GM18507 (cell line): ENCODE data around the gene TNK2.
"Not testable (repeated sequence)": the region's sequence is repeated elsewhere in the genome, so short reads cannot be mapped to it uniquely, and the experiment has no call there.

Experiments
- DNase-seq: peaks from one replicate; pipeline ENCODE4 v3.0.0; 2011; ENCODE audit warnings: low read depth; ENCODE audit not compliant: insufficient read length; ENCODE audit errors: extremely low spot score
- FAIRE-seq: peaks from 2 replicates; lab custom pipeline; 2011; peaks lifted over from hg19 to GRCh38; lab: Jason Lieb, UNC

TNK2 gene

GRCh38 chr3:195907934-195908693 is at the start of gene TNK2:
TSS of gene TNK2 (minus strand) at chr3:195908551. CDS start at chr3:195888588, 19,963 bp downstream.
- no peak for DNase-seq
- peak; percentile 81 for FAIRE-seq

GRCh38 chr3:195956577-195956976 is 48.2 kb upstream of the TNK2 start:
- FAIRE-seq, result no peak
- no peak for DNase-seq

- not testable (repeated sequence) for DNase-seq, FAIRE-seq
Observed at GRCh38 chr3:195955416-195955841, 47.1 kb upstream of the TNK2 start.

GRCh38 chr3:195954752-195955119 is 46.4 kb upstream of the TNK2 start:
- DNase-seq, FAIRE-seq: not testable (repeated sequence)

GRCh38 chr3:195954052-195954751 is 45.9 kb upstream of the TNK2 start:
- not testable (repeated sequence) for FAIRE-seq
- peak; percentile 67 for DNase-seq

GRCh38 chr3:195952590-195952989 is 44.2 kb upstream of the TNK2 start:
- FAIRE-seq, DNase-seq: not testable (repeated sequence)

- not testable (repeated sequence) for FAIRE-seq, DNase-seq
Observed at GRCh38 chr3:195951443-195952177, 43.3 kb upstream of the TNK2 start.

- DNase-seq, FAIRE-seq: not testable (repeated sequence)
Observed at GRCh38 chr3:195950731-195951130, 42.4 kb upstream of the TNK2 start.

- FAIRE-seq, DNase-seq: not testable (repeated sequence)
Observed at GRCh38 chr3:195950164-195950563, 41.8 kb upstream of the TNK2 start.

GRCh38 chr3:195946910-195947699 is 38.8 kb upstream of the TNK2 start:
- FAIRE-seq, DNase-seq: not testable (repeated sequence)

GRCh38 chr3:195941265-195941815 is 33.0 kb upstream of the TNK2 start:
- FAIRE-seq, DNase-seq: not testable (repeated sequence)

GRCh38 chr3:195940806-195941205 is 32.5 kb upstream of the TNK2 start:
- not testable (repeated sequence) for DNase-seq, FAIRE-seq

GRCh38 chr3:195939526-195940470 is 31.4 kb upstream of the TNK2 start:
- FAIRE-seq, DNase-seq: not testable (repeated sequence)

GRCh38 chr3:195933044-195933430 is 24.7 kb upstream of the TNK2 start:
- FAIRE-seq, DNase-seq: not testable (repeated sequence)

GRCh38 chr3:195932418-195933043 is 24.2 kb upstream of the TNK2 start:
- FAIRE-seq (no peak), DNase-seq (no peak)

GRCh38 chr3:195931582-195932273 is 23.4 kb upstream of the TNK2 start:
- FAIRE-seq, result no peak
- no peak for DNase-seq

- DNase-seq (no peak), FAIRE-seq (no peak)
Observed at GRCh38 chr3:195929452-195929851, 21.1 kb upstream of the TNK2 start.
